HG02981 (cell line): ENCODE measurements around the gene SAMD14.

Experiments
- ATAC-seq: cut with Tn5 transposase; IDR thresholded peaks from one replicate; pipeline ENCODE4 v1.9.1; 2021; ENCODE audit warnings: mild to moderate bottlenecking, moderate library complexity; ENCODE audit not compliant: unreplicated experiment

The SAMD14 gene

GRCh38 chr17:50165466-50165865 is 35.5 kb upstream of the SAMD14 start:
- no peak for ATAC-seq

- ATAC-seq: no peak
Measured at GRCh38 chr17:50165066-50165465, 35.1 kb upstream of the SAMD14 start.

GRCh38 chr17:50164697-50164988 is 34.7 kb upstream of the SAMD14 start:
- ATAC-seq: no peak

GRCh38 chr17:50163843-50164696 is 34.1 kb upstream of the SAMD14 start:
- no peak for ATAC-seq

GRCh38 chr17:50162466-50163254 is 32.7 kb upstream of the SAMD14 start:
- no peak for ATAC-seq

- ATAC-seq: no peak
Measured at GRCh38 chr17:50161911-50162288, 31.9 kb upstream of the SAMD14 start.

- ATAC-seq: peak; percentile 77
Measured at GRCh38 chr17:50161023-50161910, 31.3 kb upstream of the SAMD14 start.

- no peak for ATAC-seq
Measured at GRCh38 chr17:50157891-50158290, 27.9 kb upstream of the SAMD14 start.

GRCh38 chr17:50155115-50155819 is 25.3 kb upstream of the SAMD14 start:
- ATAC-seq: no peak

- ATAC-seq: no peak
Measured at GRCh38 chr17:50154604-50155003, 24.6 kb upstream of the SAMD14 start.

GRCh38 chr17:50153650-50154575 is 24.0 kb upstream of the SAMD14 start:
- no peak for ATAC-seq

- ATAC-seq: no peak
Measured at GRCh38 chr17:50152736-50153135, 22.8 kb upstream of the SAMD14 start.

- no peak for ATAC-seq
Measured at GRCh38 chr17:50151937-50152547, 22.1 kb upstream of the SAMD14 start.

GRCh38 chr17:50151041-50151936 is 21.3 kb upstream of the SAMD14 start:
- ATAC-seq: peak; percentile 39

GRCh38 chr17:50150354-50151040 is 20.5 kb upstream of the SAMD14 start, which contains the start of gene PPP1R9B:
Gene PPP1R9B, minus strand, starts transcription at chr17:50150677. Its CDS starts 164 bp downstream, at chr17:50150513.
- ATAC-seq: no peak

GRCh38 chr17:50149417-50150353 is 19.7 kb upstream of the SAMD14 start:
- ATAC-seq: no peak

GRCh38 chr17:50149091-50149416 is 19.1 kb upstream of the SAMD14 start:
- ATAC-seq: peak; percentile 4
